RWPE2 (cell line): ENCODE measurements around the gene RASGRP2.

ENCODE experiments used
- ATAC-seq: fragments of 200-7000 bp; cut with Tn5 transposase; 3 replicates; pipeline ENCODE4 v1.9.1; 2021; ENCODE audit warnings: low read depth
- DNase-seq: peaks from one replicate; pipeline ENCODE4 v3.0.0-alpha.2; 2020; ENCODE audit warnings: low spot score
- H3K27ac ChIP-seq: fragments of 450-650 bp; 2 replicates; pipeline ENCODE4 v1.5.1; 2017; ENCODE audit warnings: mild to moderate bottlenecking; ENCODE audit not compliant: poor library complexity, severe bottlenecking
- H3K27me3 ChIP-seq: fragments of 250-450 bp; sonication (Bioruptor Pico); 2 replicates; pipeline ENCODE4 v1.5.1; 2021; ENCODE audit warnings: mild to moderate bottlenecking, moderate library complexity; ENCODE audit not compliant: insufficient read depth, poor library complexity, severe bottlenecking
- H3K36me3 ChIP-seq: fragments of 250-450 bp; sonication (Bioruptor Pico); 2 replicates; pipeline ENCODE4 v1.5.1; 2020; ENCODE audit warnings: low read depth, mild to moderate bottlenecking, moderate library complexity
- H3K4me1 ChIP-seq: fragments of 250-450 bp; sonication (Bioruptor Pico); 2 replicates; pipeline ENCODE4 v1.5.1; 2021; ENCODE audit warnings: mild to moderate bottlenecking, moderate library complexity; ENCODE audit not compliant: insufficient read depth, poor library complexity, severe bottlenecking
- H3K4me3 ChIP-seq: fragments of 250-450 bp; sonication (Bioruptor Pico); 2 replicates; pipeline ENCODE4 v1.5.1; 2021; ENCODE audit warnings: mild to moderate bottlenecking, moderate library complexity; ENCODE audit not compliant: severe bottlenecking
- H3K9me3 ChIP-seq: fragments of 250-450 bp; sonication (Bioruptor Pico); 2 replicates; pipeline ENCODE4 v1.5.1; 2021; ENCODE audit warnings: mild to moderate bottlenecking, moderate library complexity; ENCODE audit not compliant: severe bottlenecking
- CTCF ChIP-seq: fragments of 450-650 bp; IDR thresholded peaks from one replicate; pipeline ENCODE4 v1.5.1; 2017; ENCODE audit warnings: mild to moderate bottlenecking, moderate library complexity; ENCODE audit not compliant: poor library complexity, severe bottlenecking

The RASGRP2 gene

GRCh38 chr11:64685536-64685935 lies 58.4 kb downstream of the RASGRP2 start:
- Histone ChIP-seq H3K9me3 (no peaks in the 10 kb centered on the region), H3K27ac (no peak overlapping the region), H3K4me1 (peaks cover 12% of the 10 kb centered on the region), H3K4me3 (no peak overlapping the region), H3K36me3 (no peaks in the 10 kb centered on the region), H3K27me3 (no peaks in the 10 kb centered on the region)
- no peak for TF ChIP-seq CTCF
- ATAC-seq (no peak), DNase-seq (no peak)

- peak; percentile 90 for ATAC-seq
- Histone ChIP-seq H3K27me3 (no peaks in the 10 kb centered on the region), H3K9me3 (no peaks in the 10 kb centered on the region), H3K4me3 (no peak overlapping the region), H3K36me3 (no peaks in the 10 kb centered on the region), H3K27ac (peak overlapping the region; percentile 21), H3K4me1 (peaks cover 12% of the 10 kb centered on the region)
- no peak for TF ChIP-seq CTCF
- peak; percentile 85 for DNase-seq
Measured at GRCh38 chr11:64684357-64684756, 59.6 kb downstream of the RASGRP2 start.

- Histone ChIP-seq H3K4me3 (no peak overlapping the region), H3K36me3 (no peaks in the 10 kb centered on the region), H3K4me1 (peaks cover 12% of the 10 kb centered on the region), H3K9me3 (no peaks in the 10 kb centered on the region), H3K27ac (no peak overlapping the region), H3K27me3 (no peaks in the 10 kb centered on the region)
- ATAC-seq (no peak), DNase-seq (no peak)
- no peak for TF ChIP-seq CTCF
Measured at GRCh38 chr11:64681171-64681570, 62.8 kb downstream of the RASGRP2 start.

GRCh38 chr11:64679846-64680245 lies 64.1 kb downstream of the RASGRP2 start:
- Histone ChIP-seq H3K27me3 (no peaks in the 10 kb centered on the region), H3K4me3 (no peak overlapping the region), H3K9me3 (no peaks in the 10 kb centered on the region), H3K4me1 (peaks cover 11% of the 10 kb centered on the region), H3K36me3 (no peaks in the 10 kb centered on the region), H3K27ac (no peak overlapping the region)
- ATAC-seq (no peak), DNase-seq (no peak)
- no peak for TF ChIP-seq CTCF

- Histone ChIP-seq H3K4me3 (no peak overlapping the region), H3K9me3 (no peaks in the 10 kb centered on the region), H3K36me3 (no peaks in the 10 kb centered on the region), H3K27ac (no peak overlapping the region), H3K27me3 (no peaks in the 10 kb centered on the region), H3K4me1 (no peaks in the 10 kb centered on the region)
- ATAC-seq (no peak), DNase-seq (no peak)
- no peak for TF ChIP-seq CTCF
Measured at GRCh38 chr11:64677441-64678023, 66.4 kb downstream of the RASGRP2 start.
